GM19372 (cell line): ENCODE data around the gene STX1A.
"Not testable (repeated sequence)": the region's sequence is repeated elsewhere in the genome, so short reads cannot be mapped to it uniquely, and the experiment has no call there.

ENCODE experiments used
- ATAC-seq: cut with Tn5 transposase; IDR thresholded peaks from one replicate; pipeline ENCODE4 v1.9.1; 2021; ENCODE audit warnings: mild to moderate bottlenecking, low read depth, moderate library complexity; ENCODE audit not compliant: unreplicated experiment

Gene STX1A

DNA sequence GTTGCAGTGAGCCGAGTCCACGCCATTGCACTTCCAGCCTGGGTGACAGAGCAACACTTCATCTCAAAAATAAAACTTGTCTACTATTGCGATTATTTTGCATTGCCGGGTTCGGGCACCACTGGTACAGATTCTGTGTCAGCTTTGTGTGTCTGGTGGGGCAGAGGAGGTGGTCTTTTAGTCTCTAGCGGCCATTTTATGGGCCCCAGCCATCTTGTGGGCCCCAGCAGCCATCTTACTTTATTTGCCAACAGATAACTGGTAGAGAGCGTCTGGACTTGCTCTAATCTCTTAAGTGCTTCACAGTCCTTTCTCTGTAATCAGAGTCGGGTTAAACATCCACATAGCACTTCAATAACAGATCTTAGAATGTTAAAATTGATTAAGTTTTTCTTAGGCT lies 31.2 kb downstream of the STX1A start:
- ATAC-seq, result no peak

DNA sequence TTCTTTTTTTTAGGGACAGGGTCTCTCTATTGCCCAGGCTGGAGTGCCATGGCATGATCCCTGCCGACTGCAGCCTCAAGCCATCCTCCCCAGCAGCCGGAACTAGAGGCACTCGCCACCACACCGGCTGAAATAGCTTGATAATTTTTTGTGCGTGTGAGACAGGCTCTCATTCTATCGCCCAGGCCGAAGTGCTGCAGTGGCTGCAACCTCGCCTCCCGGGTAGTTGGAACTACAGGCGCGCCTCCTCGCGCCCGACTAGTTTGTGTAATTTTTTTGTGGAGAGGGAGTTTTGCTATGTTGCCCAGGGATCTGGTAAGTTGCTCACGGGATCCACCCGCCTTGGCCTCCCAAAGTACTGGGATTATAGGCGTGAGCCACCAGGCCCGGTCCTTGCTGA lies 34.2 kb downstream of the STX1A start:
- ATAC-seq, result no peak

DNA sequence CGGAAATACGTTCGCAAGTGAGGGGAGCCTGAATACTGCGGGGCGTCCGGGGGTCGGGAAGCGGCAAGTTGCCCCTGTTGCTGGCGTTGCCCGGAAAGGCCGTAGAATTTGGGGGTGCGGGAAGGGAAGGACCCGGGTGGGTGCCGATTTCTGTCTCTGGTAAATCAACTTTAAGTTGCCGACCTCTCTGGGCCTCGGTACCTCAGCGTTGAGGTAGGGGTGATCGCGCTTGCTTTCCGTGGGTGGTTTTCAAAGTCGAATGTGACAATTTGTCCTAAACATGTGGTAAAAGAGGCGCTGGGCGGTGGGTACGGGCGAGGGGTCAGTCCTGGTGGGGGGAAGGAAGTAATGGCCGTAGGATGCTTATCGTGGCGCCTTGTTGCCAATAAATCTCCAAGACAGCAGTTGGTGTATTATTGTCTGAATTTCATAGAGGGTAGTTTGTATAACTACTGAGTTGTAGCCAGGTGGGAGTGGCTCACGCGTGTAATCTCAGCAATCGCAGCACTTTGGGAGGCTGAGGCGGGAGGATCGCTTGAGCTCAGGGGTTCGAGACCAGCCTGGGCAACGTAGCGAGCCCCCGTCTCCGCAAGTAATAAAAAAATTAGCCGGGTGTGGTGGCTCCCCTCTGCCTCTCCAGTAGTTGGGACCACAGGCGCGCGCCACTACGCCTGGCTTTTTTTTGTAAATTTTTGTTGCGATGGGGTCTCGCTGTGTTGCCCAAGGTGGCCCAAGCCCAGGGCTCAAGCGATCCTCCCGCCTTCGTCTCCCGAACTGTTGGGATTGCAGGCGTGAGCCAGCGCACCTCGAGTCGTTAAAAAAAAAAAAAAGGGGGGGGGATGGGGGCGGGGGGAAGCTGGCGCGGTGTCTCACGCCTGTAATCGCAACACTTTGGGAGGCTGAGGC lies 35.4 kb downstream of the STX1A start:
- ATAC-seq, result peak; percentile 9

DNA sequence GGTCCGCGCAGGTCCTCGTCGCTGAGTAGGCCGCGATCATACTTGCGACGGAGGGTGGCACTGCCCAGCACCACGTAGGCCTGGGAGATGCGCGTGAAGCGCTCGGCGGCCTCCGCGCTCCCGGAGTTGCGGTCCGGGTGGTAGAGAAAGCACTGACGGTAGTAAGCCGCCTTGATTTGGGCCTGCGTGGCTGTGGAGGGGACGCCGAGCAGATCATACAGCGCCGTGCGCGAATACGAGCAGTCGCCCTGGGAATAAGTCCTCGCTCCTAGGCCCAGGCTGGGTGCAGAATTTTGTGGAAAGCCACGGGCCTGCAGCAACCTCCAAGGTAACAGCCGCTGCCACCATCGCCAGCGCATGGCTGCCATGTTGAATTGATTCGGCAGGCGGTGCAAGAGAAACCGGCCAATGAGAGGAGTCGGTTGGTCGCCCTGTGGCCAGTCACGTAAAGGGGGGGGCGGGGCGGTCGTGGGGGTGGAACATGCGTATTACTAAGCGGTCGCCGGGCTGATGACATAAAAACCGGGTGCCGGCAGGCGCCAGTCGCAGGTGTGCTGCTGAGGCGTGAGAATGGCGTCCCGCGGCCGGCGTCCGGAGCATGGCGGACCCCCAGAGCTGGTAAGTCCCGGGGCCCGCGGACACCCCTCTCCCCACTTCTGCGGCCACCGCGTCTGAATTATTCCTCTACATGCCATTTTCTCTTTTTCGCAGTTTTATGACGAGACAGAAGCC lies 36.2 kb downstream of the STX1A start, which contains the start of the genes BUD23 and DNAJC30:
Gene BUD23, plus strand, starts transcription at position 542 of the 732 bp plus-strand sequence. Its CDS starts 29 bp downstream, at position 571.
Gene DNAJC30, minus strand, starts transcription at position 398 of the 732 bp plus-strand sequence. Its CDS starts 30 bp downstream, at position 368.
- peak; percentile 92 for ATAC-seq

DNA sequence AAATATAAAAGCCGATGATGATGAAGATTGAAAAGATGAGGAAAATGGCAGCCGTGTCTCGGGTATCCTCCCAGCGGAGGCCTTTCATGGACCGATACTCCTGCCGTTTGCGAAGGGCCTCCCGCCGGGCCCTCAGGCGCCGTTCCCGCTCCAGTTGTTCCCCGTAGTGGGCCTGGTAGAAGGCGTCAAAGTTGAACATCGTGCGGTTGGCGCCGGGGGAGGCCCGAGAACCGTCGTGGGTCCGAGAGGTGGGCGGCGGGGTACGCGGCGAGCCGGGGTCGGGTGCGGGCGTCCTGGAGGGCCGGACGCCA lies 36.8 kb downstream of the STX1A start:
- no peak for ATAC-seq

DNA sequence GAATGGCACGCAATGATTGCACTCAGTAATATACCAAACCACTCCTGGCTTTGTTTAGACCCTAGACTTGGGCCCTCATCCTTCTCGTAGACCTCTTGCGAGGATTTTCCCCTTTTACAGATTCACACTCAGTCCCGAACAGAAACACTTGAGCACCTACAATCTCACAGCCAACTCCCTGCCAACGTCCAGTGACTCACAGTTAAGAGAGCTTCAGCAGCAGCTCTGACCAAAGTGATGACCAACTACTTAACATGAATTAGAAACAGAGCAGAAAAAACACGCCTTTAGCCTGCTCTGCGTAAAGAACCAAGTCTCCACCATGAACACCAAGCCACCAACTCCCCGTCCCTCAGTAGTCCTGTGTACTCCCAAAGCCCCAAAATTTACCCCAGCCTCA lies 38.4 kb downstream of the STX1A start:
- no peak for ATAC-seq

DNA sequence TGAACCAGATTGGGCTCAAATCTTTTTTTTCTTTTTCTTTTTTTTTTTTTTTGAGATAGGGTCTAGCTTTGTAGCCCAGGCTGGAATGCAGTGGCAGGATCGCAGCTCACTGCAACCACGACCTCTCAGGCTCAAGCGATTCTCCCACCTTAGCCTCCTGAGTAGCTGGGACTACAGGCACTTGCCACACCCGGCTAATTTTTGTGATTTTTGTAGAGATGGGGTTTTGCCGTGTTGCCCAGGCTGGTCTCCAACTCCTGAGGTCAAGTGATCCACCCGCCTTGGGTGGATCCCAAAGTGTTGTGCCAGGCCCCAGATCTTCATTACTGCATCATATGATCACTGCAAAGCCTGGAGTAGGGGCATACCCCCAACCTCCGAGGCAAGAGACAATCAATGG lies 39.0 kb downstream of the STX1A start:
- no peak for ATAC-seq

DNA sequence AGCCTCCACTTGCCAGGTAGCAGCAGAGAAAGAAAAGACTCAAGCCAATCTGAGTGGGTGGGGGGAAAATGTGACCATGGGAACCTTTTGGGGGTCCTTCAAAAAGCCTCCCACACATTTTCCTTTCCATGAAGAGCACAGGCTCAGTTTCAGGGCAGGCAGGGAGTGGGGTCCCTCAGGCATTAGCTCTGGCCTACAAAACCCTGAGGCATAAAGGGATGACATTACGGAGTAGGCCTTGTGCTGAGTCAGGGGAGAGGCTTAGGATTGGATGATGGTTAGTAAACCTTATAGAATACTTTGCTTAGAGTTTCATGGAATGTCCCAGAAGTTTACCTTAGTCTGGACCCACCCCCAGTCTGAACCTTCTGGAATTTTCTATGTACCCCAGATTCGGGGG lies 39.8 kb downstream of the STX1A start:
- no peak for ATAC-seq

DNA sequence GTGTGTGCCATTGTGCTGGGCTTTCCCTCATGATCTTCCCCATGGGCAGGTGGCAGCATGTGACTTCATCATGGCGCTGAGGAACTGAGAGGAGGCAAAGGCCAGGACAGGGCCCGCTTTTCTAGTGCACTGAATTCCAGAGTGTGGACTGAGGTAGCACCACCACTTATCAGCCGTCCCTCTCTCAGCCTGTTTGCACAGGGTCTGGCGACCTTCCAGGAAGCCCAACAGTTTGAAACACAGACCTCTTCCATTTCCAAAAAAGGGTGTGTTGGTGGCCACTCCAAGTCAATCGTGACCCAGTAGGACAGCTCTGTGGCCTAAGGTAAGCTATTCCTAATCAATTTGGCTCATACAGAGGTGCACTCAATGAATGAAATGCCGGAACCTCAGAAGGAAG lies 40.6 kb downstream of the STX1A start:
- no peak for ATAC-seq

DNA sequence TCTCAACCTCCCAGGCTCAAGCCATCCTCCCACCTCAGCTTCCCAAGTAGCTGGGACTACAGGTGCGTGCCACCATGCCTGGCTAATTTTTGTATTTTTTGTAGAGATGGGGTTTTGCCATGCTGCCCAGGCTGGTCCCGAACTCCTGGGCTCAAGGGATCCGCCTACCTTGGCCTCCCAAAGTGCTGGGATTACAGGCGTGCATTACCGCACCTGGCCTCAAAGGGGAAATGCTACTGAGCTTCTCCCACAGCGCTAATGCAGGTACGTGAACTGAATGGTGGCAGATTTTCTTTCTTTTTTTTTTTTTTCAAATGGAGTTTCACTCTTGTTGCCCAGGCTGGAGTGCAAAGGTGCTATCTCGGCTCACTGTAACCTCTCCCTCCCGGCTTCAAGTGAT lies 43.4 kb downstream of the STX1A start:
- ATAC-seq, result not testable (repeated sequence)

DNA sequence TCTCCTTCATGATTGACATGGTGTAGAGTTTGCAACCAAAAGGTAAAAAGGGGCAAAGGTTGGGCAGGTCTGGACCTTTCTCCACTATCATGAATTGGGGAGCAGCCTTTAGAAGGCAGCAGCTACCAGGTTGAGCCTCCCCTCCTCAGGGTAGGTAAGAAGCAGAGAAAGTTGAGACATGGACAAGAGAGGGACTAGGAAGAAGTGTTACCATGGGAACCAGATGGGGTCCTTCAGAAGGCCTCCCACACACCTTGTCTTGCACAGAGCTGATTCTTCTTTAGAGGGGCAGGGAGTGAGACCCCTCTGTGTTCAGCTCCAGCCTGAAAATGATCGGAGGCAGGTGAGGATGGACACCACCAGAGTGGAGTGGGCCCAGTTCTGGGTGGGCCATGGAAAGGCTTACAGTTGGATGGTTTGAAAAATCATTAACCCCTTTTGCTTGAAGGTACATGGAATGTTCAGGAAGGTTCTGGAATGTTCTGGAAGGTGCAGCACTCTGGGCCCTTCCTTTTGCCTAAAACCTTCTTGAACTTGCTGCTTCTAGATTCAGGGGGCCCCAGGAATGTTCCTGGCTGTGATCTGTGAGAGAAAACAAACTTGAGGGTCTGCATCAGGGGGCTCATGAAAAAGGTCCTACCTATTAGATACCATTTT lies 44.9 kb downstream of the STX1A start:
- no peak for ATAC-seq

DNA sequence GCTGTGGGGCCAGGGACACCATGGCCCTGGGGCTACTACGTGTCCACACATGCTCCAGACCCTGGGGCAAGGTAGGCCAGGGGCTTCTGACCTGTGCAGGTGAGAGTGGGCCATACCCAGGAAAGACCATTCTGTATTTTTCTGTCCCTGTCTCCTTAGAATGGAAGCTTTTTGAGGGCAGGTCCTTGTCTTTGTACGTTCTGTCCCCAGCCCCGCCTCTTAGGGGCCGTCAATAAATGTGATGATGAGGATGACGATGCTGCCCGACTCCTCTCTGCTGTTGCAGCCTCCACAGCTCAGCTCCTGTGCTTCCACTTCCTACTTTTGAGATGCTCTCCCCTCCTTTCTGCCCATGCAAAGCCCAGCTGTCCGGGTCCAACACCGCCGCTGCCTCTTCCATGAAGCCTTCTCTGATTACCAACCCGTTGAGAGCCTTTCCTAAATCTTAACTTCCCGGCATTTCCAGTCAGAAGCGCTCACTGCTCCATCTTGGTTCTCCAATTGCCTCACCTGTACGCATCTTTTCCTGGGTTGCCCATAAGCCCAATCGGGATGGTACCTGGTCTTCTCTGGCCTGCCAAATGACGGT lies 47.5 kb downstream of the STX1A start:
- no peak for ATAC-seq

DNA sequence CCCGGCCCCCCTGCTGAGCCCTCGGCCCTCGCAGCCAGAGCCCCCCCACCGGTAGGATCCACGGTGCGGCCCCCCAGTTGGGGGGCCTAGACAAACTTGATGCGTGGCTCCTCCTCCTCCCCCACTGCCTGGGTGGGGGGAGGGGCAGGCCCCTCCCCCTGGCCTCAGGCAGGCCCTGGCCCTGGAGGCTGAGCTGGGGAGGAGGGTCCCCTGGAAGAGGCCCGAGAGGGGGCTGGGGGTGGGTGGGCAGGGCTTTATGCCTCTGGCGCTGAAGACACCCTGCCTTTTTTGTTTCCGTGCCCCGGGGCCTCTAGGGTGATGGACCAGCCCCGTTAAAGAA lies 48.2 kb downstream of the STX1A start:
- ATAC-seq, result no peak

DNA sequence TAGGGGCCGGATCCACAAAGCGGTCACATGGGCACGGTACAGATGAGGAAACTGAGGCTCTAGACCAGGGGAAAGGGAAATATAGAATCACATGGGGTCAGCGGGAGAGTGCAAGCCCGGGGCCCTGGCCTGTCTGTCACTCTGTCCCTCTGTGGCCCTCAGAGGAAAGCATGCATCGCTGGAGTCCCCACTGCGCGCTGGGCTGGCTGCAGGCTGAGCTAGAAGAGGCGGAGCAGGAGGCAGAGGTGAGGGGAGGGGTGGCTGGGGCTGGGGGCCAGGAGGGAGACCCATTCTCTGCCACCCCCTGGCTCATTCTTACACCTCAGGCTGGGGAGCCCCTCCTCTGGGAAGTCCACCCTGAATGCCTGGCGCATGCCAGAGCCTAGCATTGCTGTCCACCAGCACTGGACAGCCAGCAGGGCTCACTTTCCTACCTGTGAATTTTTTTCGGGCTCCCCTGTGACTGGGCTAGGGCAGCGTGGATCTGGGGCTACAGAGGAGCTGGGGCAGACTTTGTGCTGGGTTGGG lies 49.5 kb downstream of the STX1A start:
- ATAC-seq, result no peak

DNA sequence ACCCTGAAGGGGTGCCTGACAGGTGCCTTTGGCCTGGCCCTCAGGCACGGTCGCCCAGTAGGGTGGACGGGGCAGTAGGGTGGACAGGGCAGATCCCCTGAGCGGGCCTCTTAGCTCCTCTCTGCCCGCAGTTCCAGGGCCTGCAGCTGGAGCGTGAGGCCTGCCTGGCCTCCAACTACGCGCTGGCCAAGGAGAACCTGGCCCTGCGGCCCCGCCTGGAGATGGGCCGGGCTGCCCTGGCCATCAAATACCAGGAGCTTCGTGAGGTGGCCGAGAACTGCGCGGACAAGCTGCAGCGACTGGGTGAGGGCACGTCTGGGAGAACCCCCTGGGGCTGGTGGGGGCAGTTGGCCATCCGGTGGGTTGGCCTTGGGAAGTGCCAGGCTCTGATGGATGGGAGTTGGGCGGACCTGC lies 50.2 kb downstream of the STX1A start:
- ATAC-seq, result no peak

DNA sequence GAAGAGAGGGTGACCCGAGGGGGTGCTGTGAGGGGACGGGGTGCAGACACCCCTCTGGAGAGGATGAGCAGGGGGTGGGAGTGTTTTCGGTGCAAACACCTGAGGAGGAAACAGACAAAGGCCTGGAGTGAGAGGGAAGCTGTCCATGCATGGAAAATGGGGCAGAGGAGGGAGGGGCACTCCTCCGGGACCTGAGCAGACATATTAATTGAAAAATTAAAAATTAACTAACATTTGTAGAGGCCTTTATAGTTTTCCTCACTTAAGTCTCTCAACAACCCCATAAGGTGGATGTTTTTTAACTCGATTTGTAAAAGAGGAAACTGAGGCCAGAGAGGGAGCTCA lies 50.6 kb downstream of the STX1A start:
- no peak for ATAC-seq

DNA sequence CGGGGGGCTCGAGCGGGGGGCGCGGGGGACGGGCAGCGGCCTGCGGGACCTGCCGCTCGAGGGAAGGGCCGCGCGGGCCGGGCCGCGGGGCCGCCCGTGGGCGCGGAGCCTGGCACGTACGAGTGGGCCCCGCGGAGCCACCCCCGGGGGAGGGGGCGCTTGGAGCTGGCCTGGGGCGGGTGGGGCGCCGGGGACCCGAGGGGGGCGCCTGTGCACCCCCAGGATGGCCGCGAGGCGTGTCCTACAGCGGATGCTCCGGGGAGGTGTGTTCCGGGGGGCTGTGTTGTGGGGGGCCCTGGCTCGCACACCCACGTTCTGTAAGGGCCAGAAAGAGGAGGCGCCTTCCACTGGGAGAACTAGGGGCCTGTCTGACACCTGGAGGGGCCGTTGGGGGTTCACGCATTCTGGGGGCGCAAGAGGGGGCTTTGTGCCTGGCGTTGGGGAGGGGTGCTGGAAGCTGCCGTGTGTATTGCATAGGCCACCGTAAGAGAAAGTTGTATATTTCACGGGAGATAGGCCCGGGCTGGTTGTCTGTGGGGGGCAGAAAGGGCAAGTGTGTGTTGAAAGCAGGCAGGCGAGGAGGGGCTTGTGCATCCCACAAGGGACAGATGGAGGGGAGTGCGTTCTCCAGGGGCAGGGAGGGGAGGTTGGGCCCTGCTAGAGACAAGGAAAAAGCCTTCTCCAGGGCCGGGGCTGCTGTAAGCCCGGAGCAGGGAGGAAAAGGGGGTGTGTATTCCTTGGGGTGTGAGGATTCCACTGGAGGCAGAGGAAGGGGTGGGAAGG lies 51.2 kb downstream of the STX1A start:
- ATAC-seq, result no peak

DNA sequence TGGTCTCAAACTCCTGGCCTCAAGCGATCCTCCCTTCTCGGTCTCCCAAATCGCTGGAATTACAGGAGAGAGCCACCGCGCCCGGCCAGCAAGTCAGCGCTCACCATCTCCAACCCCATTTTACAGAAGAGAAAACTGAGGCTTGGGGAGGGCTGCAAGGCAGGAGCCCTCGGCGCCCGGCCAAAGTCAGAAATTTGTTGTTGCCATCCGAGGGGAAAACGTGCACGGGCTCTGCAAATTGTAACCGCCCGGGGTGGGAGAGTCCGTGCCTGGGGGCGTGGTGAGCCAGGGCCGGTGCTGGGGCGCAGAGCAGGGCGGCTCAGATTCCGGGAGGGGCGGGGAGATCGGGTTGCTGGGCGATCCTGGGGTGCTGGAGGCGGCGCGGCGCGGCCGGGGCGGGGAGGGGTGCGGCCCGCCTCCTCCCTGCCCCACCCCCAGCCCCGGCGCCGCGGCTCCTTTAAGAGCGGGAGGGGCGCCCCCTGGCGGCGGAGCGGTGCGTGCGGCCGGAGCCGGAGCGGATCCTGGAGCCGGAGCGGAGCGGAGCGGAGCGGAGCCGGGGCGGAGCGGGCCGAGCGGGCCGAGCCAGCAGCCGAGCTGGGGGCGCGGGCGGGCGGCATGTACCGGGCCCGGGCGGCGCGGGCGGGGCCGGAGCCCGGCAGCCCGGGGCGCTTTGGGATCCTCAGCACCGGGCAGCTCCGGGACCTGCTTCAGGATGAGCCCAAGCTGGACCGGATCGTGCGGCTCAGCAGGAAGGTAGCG lies 51.9 kb downstream of the STX1A start, which contains the start of gene VPS37D:
Gene VPS37D, plus strand, starts transcription at position 488 of the 759 bp plus-strand sequence. Its CDS starts 128 bp downstream, at position 616.
- peak; percentile 96 for ATAC-seq

DNA sequence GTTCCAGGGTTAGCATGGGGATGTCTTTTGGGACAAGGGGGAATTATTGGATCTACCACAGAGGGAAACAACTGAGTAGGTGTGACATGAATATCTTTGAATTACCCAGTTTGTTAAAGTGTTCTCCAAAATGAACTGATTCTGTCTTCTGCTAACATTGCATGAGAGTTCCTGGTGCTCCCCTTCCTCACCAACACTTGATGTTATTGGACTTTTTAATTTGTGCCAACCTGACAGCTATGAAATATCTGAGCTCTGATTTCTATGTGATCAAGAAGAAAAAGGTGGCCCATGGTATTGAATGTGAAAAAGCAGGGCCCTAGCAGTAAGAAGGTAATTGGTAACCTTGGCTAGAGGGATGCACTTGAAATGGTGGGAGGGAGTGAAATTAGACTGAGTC lies 56.4 kb downstream of the STX1A start:
- ATAC-seq, result no peak
